GM11168 (cell line): ENCODE data around the gene RALGPS1.
"Not testable (repeated sequence)": the region's sequence is repeated elsewhere in the genome, so short reads cannot be mapped to it uniquely, and the experiment has no call there.

Experiments used
- in situ Hi-C: fragments of 300-500 bp; cut with MboI; formaldehyde crosslinking; loops from one replicate; pipeline ENCODE4 v1.12.0; 2022; ENCODE audit warnings: low sequenced_read_pairs; ENCODE audit not compliant: unreplicated experiment

The RALGPS1 gene

DNA sequence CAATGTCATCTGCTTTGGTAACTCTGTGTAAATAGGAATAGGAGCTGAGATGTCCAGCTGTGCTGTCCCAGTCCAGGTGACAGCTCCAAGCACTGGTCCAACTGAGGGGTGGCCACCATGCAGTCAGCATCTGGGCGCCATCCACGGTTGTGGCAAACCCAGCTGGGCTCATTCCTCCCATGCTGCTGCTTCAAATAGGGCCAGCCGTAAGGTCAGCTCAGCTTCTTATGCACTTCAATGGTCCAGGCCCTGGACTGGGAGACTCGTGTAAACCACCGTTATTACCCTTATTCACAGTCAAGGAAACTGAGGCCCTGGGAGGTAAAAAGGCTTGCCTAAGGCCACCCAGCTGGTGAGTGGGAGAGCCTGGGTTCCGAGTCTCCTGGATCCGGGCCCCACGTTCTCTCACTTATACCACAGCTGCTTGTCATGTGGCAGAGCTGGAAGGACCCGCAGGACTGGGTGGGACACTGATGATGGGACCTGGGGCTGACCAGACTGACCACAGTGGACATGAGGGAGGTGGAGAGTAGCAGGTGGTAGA lies 246.6 kb downstream of the RALGPS1 start:
- in situ Hi-C loops: no loop called here

DNA sequence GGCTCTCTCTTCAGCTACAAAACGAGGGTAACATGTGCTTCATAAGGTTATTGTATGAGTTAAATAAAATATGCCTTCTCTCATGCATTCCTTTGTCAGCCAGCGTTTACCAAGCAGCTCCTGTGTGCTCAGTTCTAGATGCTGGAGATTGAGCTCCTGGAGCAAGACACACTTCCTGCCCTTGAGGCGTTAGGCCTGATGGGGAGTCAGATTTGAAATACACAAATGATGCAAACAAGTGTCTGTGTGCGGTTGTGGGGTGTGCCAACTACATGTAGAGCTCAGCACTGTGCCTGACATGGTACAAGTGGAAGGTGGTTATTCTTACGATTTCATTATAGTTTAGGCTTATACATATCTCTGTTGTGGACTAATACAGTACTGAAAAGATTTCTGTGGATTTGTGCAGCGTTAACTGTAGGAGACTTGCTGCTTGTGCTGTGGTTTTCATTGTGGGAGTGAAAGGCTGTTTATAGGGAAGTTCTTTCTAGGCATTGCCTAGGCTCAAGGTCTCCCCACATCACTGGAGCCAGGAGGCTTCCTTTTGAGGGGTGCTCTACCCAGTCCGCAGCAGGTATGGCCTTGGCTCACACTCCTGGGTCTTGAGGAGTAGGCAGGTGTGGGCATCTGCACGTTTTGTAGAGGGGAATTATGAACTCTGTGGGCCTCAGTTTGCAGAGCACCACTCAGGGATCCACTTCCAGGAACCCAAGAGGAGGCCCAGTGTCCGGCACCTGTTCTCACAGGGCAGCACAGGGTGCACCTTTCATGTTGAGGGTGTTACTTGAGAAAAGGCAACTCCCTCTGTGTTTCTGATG lies 247.7 kb downstream of the RALGPS1 start:
- in situ Hi-C loops: no loop called here

DNA sequence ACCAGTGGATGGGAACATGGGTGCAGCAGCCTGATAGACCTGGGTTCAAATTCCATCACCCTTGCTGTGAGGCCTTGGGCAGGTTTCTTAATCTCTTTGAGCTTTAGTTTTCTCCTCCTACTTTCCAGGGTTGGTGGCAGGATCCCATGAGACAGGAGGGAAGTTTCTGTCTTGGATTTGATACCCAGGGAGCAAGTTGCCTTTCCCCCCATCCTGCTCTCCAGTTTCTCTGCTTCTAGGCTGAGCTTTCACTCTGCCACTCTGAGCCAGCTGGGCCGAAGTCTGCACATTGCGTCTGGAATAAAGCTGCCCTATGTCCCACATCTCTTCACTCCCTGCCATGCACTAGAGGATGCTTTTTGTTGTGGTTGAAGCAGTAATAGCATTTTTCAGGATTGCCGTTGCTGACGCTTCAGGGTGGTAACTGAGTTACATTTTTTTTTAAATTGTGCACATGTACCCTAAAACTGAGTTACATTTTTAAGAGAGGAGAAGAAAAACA lies 248.3 kb downstream of the RALGPS1 start:
- in situ Hi-C loops: no loop called here

DNA sequence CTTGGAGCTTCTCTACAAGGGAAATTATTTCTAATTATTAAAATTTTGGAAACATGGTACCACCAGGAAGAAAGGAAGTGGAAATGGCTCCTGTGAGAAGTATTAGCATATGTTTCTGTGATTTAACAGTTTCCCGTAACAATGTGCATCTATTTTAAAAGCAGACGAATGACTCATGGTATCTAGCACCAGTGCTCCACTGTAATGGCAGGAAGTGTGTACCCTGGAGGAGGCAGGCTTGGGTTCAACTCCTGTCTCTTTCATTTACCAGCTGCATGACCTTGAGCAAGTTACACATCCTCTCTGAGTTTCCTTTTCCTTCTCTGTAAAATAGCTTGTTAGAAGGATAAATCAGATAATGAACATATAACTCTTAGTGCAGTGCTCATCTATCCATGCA lies 248.8 kb downstream of the RALGPS1 start:
- in situ Hi-C loops: no loop called here

DNA sequence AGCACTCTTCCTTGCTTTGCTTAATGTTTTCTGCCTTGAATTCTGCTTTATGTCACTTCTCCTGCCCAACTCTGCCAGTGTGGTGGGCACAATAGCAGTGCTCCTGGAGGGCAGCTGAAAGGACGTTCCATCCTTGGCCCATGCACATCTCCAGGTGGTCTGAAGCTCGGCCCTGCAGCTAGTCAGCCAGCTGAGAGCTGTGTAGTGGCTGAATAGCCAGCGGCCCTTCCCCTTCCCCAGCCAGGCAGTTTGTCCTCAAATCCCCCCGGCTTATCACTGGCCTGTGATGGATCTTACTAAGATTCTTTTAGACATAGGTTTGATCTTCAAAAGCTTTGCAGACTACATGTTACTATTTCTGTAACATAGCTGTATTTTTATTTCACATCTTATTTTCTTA lies 250.5 kb downstream of the RALGPS1 start:
- in situ Hi-C loops: no loop called here

DNA sequence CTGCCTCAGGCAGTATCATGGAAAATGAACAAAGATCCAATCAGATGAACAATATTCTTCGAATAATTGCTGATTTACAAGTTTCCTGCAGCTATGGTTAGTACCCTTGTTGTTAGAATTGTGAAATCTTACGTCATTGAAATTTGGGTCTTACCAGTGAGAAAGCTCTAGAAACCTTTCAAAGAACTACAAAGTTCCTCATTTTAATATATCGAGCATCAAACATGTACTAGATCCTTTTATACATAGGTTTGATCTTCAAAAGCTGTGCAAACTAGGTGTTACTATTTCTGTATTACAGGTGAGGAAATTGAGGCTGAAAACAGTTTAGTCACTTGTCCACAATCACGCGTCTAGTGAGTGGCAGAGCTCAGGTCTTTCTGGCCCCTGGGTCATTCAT lies 251.5 kb downstream of the RALGPS1 start:
- in situ Hi-C loops: no loop called here

DNA sequence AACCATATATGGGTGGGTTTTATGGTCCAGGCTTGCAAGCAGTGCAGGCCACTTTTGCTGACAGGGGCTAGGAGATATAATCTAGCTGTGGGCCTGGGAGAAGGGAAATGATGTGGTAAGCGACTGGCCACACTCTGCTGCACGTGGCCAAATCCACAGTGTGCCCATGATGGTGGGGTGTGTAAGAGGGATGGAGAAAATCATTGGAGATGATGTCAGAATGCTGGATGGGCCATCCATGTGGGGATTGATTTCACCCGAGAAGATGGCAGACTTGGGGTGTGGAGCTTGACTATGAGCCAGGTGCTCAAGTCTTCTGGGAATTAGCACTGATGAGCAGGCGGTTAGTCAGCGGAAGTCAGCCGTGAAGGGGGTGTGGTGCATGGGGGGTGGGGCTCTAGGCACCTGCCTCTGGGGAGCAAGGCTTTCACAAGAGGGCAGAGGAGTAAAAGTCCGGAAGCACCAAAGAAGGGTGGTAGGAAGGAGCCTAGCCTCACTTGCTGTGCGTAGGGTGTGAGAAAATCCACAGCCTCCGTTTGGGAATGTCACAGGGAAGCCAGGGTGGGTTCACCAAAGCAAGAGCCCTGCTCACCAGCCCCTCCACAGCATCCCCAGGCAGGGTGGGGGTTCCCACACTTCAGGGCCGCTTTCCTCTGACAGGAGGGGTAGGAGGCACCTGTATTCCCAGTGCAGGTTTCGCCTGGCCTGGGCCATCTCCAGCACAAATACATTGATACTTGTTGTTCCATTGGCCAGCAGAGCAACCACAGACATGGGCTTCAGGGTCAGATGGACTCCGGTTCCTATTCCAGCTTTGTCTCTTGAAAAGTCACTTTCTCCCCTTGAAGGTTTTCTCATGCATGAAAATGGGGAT lies 252.3 kb downstream of the RALGPS1 start:
- in situ Hi-C loops: no loop called here

DNA sequence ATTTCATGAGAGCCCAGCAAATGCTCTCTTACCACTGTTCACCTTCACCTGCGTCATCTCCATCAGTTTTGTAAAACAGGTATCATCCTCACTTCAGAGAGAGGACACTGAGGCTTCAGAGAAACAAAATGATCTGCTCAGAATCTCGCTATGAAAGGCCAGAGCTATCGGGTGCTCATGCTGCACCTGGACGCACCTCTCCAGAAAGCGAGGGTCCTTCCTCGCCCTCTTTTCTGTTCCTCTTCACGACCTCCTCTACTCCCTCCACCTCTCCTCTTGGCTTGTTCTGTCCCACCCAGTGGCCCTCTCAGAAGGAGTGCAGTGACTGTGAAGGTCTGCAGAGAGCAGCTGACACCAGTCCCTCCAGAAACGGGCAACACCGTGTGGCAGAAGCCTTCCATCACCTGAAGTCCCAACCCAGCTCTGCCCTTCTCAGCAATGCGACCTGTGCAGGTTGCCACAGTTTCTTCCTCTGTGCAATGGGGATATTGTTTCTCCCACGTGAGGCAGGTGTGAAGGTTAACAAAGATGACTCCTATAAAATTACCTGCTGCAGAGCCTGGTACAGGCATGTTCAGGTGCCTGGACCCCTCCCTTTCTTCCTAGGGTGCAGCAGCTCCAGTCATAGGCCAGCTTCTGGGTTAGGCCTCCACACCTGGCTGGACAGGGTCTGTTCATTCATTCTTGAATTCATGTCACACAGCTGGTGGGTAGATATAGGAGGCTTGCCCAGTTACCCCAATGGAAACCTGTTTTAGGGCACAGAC lies 253.2 kb downstream of the RALGPS1 start:
- in situ Hi-C loops: no loop called here

DNA sequence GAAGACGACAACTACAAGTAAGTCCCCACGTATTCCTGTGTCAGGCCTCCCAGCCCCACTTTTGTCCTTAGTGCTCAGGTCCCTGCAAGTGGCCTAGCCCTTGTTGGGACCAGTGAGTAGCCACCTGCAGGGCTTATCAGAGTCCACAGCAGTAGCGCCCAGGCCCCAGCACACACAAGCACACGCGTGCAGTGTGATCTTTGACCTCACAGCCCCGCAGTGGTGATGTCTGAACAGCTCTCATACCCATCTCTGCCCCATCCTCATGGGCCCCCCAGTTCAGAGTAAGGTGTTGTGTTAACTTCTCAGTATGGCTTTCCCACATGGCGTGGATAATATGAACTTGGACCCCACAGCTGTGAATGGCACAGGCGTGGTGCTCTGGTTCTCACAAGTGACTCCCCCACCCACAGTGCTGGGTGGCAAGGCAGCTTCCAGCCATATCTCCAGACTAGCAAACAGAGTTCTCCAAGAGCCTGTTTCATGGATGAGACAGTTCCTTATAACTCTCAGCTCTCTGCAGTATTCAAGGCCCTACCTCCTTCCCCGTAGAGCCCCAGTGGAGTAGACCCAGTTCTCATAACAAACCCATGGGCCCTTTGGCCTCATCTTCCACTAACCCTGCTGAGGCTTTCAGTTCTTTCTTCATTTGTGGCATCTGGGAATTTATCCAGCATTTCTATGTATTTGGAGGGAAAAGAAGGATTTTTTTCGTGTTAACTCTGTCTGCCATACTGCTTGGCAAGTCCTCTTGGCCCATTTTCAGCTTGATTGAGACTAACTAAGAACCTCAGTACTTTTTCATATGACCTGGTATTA lies 254.4 kb downstream of the RALGPS1 start:
- in situ Hi-C loops: no loop called here

DNA sequence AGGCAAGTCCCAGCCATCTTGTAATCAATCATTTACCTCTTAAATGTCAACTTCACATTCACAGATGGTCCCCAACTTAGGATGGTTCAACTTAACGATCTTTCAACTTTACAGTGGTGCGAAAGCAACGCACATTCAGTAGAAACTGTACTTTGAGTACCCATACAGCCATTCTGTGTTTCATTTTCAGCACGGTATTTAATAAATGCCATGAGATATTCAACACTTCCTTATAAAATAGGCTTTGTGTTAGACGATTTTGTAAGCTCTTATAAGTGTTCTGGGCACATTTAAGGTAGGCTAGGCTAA lies 254.9 kb downstream of the RALGPS1 start:
- in situ Hi-C loops: no loop called here

DNA sequence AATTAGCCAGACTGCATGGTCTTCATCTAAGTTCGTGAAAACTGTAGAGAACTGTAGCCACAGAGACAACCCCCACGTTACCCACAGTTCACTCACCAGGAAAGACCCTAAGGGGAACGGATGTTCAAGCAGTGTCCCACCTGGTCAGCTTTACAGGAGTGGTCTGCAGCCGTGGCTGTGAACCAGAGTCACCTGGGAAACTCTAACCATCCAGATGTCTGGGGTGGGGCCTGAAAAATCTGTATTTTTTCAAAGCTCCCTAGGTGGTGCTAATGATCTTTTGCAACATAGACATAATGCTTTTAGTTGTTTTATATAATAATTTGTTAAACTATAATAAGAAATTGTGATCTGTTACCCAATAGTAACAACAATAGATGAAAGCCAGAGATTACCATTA lies 255.5 kb downstream of the RALGPS1 start:
- in situ Hi-C loops: no loop called here

DNA sequence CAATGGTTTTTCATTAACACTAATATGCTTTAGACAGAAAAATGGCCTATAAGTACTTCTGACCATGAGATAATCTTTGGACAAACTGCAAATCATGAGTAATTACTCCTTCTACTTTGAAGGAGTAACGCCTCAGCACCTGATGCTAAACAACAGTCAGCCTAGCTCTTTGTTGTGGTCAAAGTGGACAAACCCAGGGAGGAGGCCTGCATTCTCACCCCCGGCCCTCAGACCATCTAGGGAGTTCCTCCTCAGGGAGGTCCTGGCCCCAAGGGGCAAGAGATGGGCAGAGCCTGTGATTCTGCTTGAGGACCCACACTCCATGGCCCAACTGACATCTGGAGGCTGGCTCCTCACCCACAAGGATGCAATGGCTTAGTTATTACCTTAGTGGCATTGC lies 256.1 kb downstream of the RALGPS1 start:
- in situ Hi-C loops: no loop called here

DNA sequence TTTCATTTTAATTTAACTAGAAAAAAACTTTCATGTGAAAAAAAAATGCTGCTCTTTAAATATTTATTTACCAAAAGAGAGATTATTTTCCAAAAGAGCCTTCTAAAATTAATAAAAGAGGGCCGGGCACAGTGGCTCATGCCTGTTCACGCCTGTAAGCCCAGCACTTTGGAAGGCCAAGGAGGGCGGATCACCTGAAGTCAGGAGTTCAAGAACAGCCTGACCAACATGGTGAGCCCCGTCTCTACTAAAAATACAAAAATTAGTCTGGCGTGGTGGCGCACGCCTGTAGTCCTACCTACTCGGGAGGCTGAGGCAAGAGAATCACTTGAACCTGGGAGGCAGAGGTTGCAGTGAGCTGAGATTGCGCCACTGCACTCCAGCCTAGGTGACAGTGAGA lies 256.8 kb downstream of the RALGPS1 start:
- in situ Hi-C loops: not testable (repeated sequence)

DNA sequence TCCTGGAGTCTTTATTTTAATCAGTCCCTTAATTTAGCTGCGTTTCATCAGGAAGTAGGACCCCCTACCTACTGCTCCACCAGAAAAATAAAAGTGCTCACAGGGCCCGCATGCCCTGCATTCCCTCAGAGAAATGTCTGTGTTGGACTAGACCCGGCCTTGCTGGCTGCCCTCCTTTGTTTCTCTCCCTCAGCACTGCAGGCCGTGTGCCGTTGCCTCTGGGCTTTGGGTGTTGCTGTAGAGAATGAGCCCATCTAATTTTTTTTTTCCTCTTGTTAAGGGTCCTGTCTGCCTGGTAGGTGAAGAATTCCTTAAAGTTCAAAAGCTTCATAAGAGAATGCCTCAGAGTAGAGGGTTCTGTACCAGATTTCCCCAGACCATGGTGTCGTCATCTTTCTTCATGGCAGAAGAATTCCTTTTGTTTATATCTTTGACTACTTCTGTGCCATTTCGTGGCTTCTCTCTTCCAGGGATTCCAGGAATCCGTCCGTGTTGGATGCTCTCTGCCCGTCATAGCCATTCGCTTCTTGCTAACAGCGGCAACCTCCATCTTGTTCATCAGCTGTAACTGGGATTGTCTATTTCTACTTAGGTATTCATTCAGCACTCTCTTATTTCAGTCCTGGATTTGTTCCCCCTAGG lies 257.6 kb downstream of the RALGPS1 start:
- in situ Hi-C loops: no loop called here

DNA sequence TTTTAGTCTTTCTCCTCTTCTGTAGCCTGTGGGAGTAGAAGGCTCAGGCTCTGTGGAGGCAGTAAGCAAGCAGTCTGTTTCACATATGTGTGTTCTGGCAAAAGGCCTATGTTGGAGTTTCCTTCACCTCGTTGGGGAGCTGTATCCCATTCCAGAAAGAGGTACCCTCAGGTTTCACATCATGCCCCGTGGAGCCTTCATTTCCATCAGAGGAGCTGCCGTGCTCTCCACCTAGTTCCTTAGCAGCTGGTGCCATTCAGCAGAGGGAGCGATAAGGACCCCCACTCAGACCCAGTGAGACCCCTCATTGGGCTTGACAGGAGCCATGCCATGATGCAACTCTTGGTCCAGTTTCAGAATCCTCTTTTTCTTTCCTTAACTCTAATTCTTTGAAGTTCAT lies 258.5 kb downstream of the RALGPS1 start:
- in situ Hi-C loops: no loop called here

DNA sequence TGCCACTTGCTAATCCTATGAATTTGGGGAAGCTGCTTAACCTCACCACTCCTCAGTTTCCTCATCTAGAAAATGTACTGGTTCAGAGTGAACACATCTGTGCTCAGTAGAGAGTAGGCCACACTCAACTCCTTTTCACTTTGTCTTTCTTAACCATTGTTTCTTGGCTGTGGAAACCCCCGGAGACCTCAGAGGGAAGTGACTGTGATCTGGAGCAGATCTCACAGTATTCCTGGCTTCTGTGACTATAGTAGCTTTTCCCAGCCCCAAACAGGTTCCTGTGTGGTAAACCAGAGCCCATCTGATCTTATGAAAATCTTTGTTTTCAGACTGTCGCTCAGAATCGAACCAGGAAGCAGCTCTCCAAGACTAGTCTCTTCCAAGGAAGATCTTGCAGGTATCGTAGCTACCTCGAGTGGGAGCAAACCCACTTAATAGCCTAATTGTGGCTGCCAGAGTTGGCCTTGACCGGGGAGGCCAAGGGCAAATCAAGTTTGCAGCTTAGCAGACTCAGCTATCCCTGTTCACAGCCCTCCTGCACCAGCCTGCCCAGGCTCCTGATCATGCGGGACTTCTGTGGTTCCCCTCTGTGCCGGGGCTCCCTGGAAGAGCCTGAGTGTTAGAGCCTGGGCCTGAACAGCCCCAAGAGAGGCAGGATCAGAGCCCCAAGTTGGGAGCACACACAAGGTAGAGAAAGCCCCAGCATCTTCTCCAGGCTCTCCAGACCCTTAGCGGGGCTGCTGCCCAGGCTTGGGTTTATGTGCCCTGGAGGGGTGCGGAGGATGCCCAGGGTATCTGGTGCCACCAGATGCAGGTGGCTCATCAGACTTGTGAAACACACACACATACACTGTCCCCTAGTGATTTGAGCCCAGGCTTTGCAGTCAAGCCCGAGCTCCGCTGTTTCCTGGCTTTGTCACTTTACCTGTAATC lies 260.1 kb downstream of the RALGPS1 start:
- in situ Hi-C loops: no loop called here

DNA sequence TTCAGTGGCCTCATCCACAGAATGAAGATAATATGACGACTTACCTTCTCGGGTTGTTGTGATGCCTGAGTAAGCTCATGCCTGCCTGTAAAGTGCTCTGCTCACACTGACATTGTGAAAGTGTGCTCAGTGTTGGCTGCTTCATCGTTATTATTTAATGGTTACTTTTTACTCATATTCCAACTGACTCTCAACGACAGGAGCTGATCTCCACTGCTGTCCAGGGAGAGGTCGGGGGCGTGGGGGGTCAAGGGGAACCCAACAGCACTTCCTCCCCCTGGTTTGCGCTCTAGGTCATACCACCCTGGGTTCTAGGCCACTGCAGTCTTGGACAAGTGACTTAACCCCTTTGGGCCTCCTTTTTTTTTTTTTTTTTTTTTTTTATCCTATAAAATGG lies 260.7 kb downstream of the RALGPS1 start:
- in situ Hi-C loops: no loop called here

DNA sequence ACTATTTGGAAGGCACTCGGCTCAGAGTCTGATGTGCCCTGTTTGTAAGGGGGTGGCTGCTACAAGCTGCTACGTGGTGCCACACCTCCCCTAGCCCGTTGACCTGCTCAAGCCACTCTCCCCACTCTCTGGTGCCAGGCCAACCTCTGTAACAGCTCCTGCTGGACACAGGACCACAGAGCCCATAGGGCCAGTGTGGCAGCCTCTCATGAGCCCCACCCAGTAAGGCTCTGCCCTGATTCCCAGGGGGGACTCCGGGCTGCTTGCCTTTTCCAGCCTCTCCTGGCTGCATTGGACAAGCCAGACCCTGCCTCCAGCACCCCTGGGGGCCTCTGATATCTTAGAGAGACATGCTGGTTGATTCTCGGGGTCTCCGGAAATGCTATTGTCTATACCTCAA lies 261.2 kb downstream of the RALGPS1 start:
- in situ Hi-C loops: no loop called here
